Measurements from ENCODE around the gene ACY1.

GRCh38 chr3:52010431-52010830, 27.1 kb downstream of the ACY1 start:
- no peak for TF ChIP-seq POLR2AphosphoS5 (IDR thresholded peaks at IDR 0.05; ENCODE audit: low read length)
- no peak for TF ChIP-seq CTCF (IDR thresholded peaks at IDR 0.05 in 2 of 3, conservative IDR thresholded peaks at IDR 0.05 in 1 of 3; ENCODE audit: control insufficient read depth in 2 of 3, extremely low read depth in 1 of 3, insufficient read depth in 1 of 3, low read depth in 3 of 3, low read length in 3 of 3)
- no peak for TF ChIP-seq RUNX3 (IDR thresholded peaks at IDR 0.05; ENCODE audit: low read length)
- no peak for TF ChIP-seq ZSCAN29 (IDR thresholded peaks at IDR 0.05)
- TF ChIP-seq MXI1 (IDR thresholded peaks at IDR 0.05; ENCODE audit: low read depth, low read length): no peak

Data from GM12878 (cell line).